DND-41 (cell line): ENCODE data around the gene SEMA3B.

Experiments
- CTCF ChIP-seq: IDR thresholded peaks from 2 replicates; pipeline ENCODE4 v1.5.1; 2012; ENCODE audit warnings: borderline replicate concordance, low read length, moderate library complexity, mild to moderate bottlenecking; ENCODE audit not compliant: poor library complexity, severe bottlenecking; ENCODE audit errors: extremely low read depth
- EZH2 ChIP-seq: IDR thresholded peaks from 3 replicates; pipeline ENCODE4 v1.6.1; 2012; ENCODE audit warnings: borderline replicate concordance, low read depth, mild to moderate bottlenecking, moderate library complexity, low read length, inconsistent platforms; ENCODE audit not compliant: severe bottlenecking

- TF ChIP-seq CTCF: no peak
- no peak for TF ChIP-seq EZH2
Measured at GRCh38 chr3:50300681-50301254, 31.8 kb downstream of the SEMA3B start.
